OCI-LY1 (cell line): ENCODE measurements around the gene DNAJC7.

ENCODE experiments used
- CTCF ChIP-seq: fragments of 200-600 bp; sonication (generic), shearing (Covaris generic); IDR thresholded peaks from 2 replicates; pipeline ENCODE4 v1.5.1; 2017; ENCODE audit warnings: mild to moderate bottlenecking, antibody characterized with exemption, low read length, moderate library complexity, mixed read lengths
- EZH2 ChIP-seq: fragments of 200-600 bp; sonication (generic), shearing (Covaris generic); IDR thresholded peaks from 2 replicates; pipeline ENCODE4 v1.8.0; 2017; ENCODE audit warnings: borderline replicate concordance, mixed run types, mild to moderate bottlenecking, antibody characterized with exemption, low read length, moderate library complexity, mixed read lengths

GRCh38 chr17:42051645-42052044 is 34.4 kb upstream of the DNAJC7 start:
- TF ChIP-seq CTCF: no peak
- no peak for TF ChIP-seq EZH2
